ENCODE data around the gene PLD1.
"Not testable (repeated sequence)": the region's sequence is repeated elsewhere in the genome, so short reads cannot be mapped to it uniquely, and the experiment has no call there.

Gene PLD1

GRCh38 chr3:171663805-171664204 lies 146.5 kb downstream of the PLD1 start:
- no peak for DNase-seq (ENCODE audit: low read depth)

- no peak for DNase-seq (ENCODE audit: low read depth)
Observed at GRCh38 chr3:171661484-171661883, 148.8 kb downstream of the PLD1 start.

- no peak for DNase-seq (ENCODE audit: low read depth)
Observed at GRCh38 chr3:171660188-171660587, 150.1 kb downstream of the PLD1 start.

- DNase-seq (ENCODE audit: low read depth): no peak
Observed at GRCh38 chr3:171658841-171659240, 151.4 kb downstream of the PLD1 start.

- no peak for DNase-seq (ENCODE audit: low read depth)
Observed at GRCh38 chr3:171654809-171655208, 155.5 kb downstream of the PLD1 start.

- no peak for DNase-seq (ENCODE audit: low read depth)
Observed at GRCh38 chr3:171654326-171654725, 156.0 kb downstream of the PLD1 start.

GRCh38 chr3:171653701-171654100 lies 156.6 kb downstream of the PLD1 start:
- no peak for DNase-seq (ENCODE audit: low read depth)

- DNase-seq (ENCODE audit: low read depth): no peak
Observed at GRCh38 chr3:171652932-171653331, 157.4 kb downstream of the PLD1 start.

GRCh38 chr3:171649911-171650592 lies 160.2 kb downstream of the PLD1 start:
- no peak for DNase-seq (ENCODE audit: low read depth)

- no peak for DNase-seq (ENCODE audit: low read depth)
Observed at GRCh38 chr3:171649267-171649666, 161.0 kb downstream of the PLD1 start.

- no peak for DNase-seq (ENCODE audit: low read depth)
Observed at GRCh38 chr3:171648069-171648468, 162.2 kb downstream of the PLD1 start.

GRCh38 chr3:171646357-171647133 lies 163.7 kb downstream of the PLD1 start:
- DNase-seq (ENCODE audit: low read depth): no peak

- DNase-seq (ENCODE audit: low read depth): no peak
Observed at GRCh38 chr3:171644681-171645080, 165.6 kb downstream of the PLD1 start.

- DNase-seq (ENCODE audit: low read depth): no peak
Observed at GRCh38 chr3:171643681-171644080, 166.6 kb downstream of the PLD1 start.

GRCh38 chr3:171643033-171643432 lies 167.2 kb downstream of the PLD1 start:
- DNase-seq (ENCODE audit: low read depth): no peak

- no peak for DNase-seq (ENCODE audit: low read depth)
Observed at GRCh38 chr3:171640520-171641412, 169.5 kb downstream of the PLD1 start.

GRCh38 chr3:171636666-171637065 lies 173.6 kb downstream of the PLD1 start:
- DNase-seq (ENCODE audit: low read depth): no peak

GRCh38 chr3:171632766-171633165 lies 177.5 kb downstream of the PLD1 start:
- no peak for DNase-seq (ENCODE audit: low read depth)

GRCh38 chr3:171626799-171627198 lies 183.5 kb downstream of the PLD1 start:
- DNase-seq (ENCODE audit: low read depth): not testable (repeated sequence)

GRCh38 chr3:171622126-171622525 lies 188.2 kb downstream of the PLD1 start:
- no peak for DNase-seq (ENCODE audit: low read depth)

GRCh38 chr3:171620825-171621434 lies 189.4 kb downstream of the PLD1 start:
- no peak for DNase-seq (ENCODE audit: low read depth)

GRCh38 chr3:171616798-171617197 lies 193.5 kb downstream of the PLD1 start:
- no peak for DNase-seq (ENCODE audit: low read depth)
